Measurements from ENCODE around the gene ITPRIPL1.

ITPRIPL1 gene

GRCh38 chr2:96315400-96316071, 9.6 kb upstream of the ITPRIPL1 start:
- H3K4me3 ChIP-seq (ENCODE audit: low read length) = peak overlapping the region; percentile 11; the same call in 1 of the 2 replicates
- TF ChIP-seq ZNF274 (IDR thresholded peaks at IDR 0.05; ENCODE audit: low read depth, low read length) = no peak

- no peak for TF ChIP-seq ZNF274 (IDR thresholded peaks at IDR 0.05; ENCODE audit: low read depth, low read length)
- no peak overlapping the region for H3K4me3 ChIP-seq (ENCODE audit: low read length)
Measured at GRCh38 chr2:96316999-96317398, 8.1 kb upstream of the ITPRIPL1 start.

GRCh38 chr2:96317584-96317997, 7.5 kb upstream of the ITPRIPL1 start:
- H3K4me3 ChIP-seq (ENCODE audit: low read length) = no peak overlapping the region
- TF ChIP-seq ZNF274 (IDR thresholded peaks at IDR 0.05; ENCODE audit: low read depth, low read length) = no peak

GRCh38 chr2:96318723-96319122, 6.4 kb upstream of the ITPRIPL1 start:
- no peak for TF ChIP-seq ZNF274 (IDR thresholded peaks at IDR 0.05; ENCODE audit: low read depth, low read length)
- H3K4me3 ChIP-seq (ENCODE audit: low read length) = no peak overlapping the region

GRCh38 chr2:96319396-96319795, 5.7 kb upstream of the ITPRIPL1 start:
- H3K4me3 ChIP-seq (ENCODE audit: low read length) = peak overlapping the region; percentile 31; the same call in 1 of the 2 replicates
- TF ChIP-seq ZNF274 (IDR thresholded peaks at IDR 0.05; ENCODE audit: low read depth, low read length) = no peak

- peak overlapping the region; percentile 92; the same call in 1 of the 2 replicates for H3K4me3 ChIP-seq (ENCODE audit: low read length)
Measured at GRCh38 chr2:96320326-96320725, 4.8 kb upstream of the ITPRIPL1 start.

GRCh38 chr2:96320728-96321622, 4.1 kb upstream of the ITPRIPL1 start:
- TF ChIP-seq ZNF274 (IDR thresholded peaks at IDR 0.05; ENCODE audit: low read depth, low read length) = no peak

More at GRCh38 chr2:96320326-96320725, 4.8 kb upstream of the ITPRIPL1 start:
- TF ChIP-seq ZNF274 (IDR thresholded peaks at IDR 0.05; ENCODE audit: low read depth, low read length) = no peak

GRCh38 chr2:96323849-96324248, 1.3 kb upstream of the ITPRIPL1 start:
- no peak for TF ChIP-seq ZNF274 (IDR thresholded peaks at IDR 0.05; ENCODE audit: low read depth, low read length)
- H3K4me3 ChIP-seq (ENCODE audit: low read length) = no peak overlapping the region

More at GRCh38 chr2:96320728-96321622, 4.1 kb upstream of the ITPRIPL1 start:
- peak overlapping the region; percentile 92 for H3K4me3 ChIP-seq (ENCODE audit: low read length)

- no peak for TF ChIP-seq ZNF274 (IDR thresholded peaks at IDR 0.05; ENCODE audit: low read depth, low read length)
- H3K4me3 ChIP-seq (ENCODE audit: low read length) = peak overlapping the region; percentile 86; the same call in 1 of the 2 replicates
Measured at GRCh38 chr2:96324721-96325040, 436 bp upstream of the ITPRIPL1 start.

- no peak for TF ChIP-seq ZNF274 (IDR thresholded peaks at IDR 0.05; ENCODE audit: low read depth, low read length)
- H3K4me3 ChIP-seq (ENCODE audit: low read length) = peak overlapping the region; percentile 86; the same call in 1 of the 2 replicates
Measured at GRCh38 chr2:96325884-96326255, 753 bp downstream of the ITPRIPL1 start.

- TF ChIP-seq ZNF274 (IDR thresholded peaks at IDR 0.05; ENCODE audit: low read depth, low read length) = no peak
- no peak overlapping the region; the same call in 1 of the 2 replicates for H3K4me3 ChIP-seq (ENCODE audit: low read length)
Measured at GRCh38 chr2:96326564-96326963, 1.4 kb downstream of the ITPRIPL1 start.

- no peak for TF ChIP-seq ZNF274 (IDR thresholded peaks at IDR 0.05; ENCODE audit: low read depth, low read length)
- H3K4me3 ChIP-seq (ENCODE audit: low read length) = no peak overlapping the region
Measured at GRCh38 chr2:96326990-96327820, 2.1 kb downstream of the ITPRIPL1 start.

GRCh38 chr2:96329456-96329855, 4.3 kb downstream of the ITPRIPL1 start:
- no peak for TF ChIP-seq ZNF274 (IDR thresholded peaks at IDR 0.05; ENCODE audit: low read depth, low read length)

GRCh38 chr2:96329874-96330273, 4.8 kb downstream of the ITPRIPL1 start:
- H3K4me3 ChIP-seq (ENCODE audit: low read length) = no peak overlapping the region
- no peak for TF ChIP-seq ZNF274 (IDR thresholded peaks at IDR 0.05; ENCODE audit: low read depth, low read length)

More at GRCh38 chr2:96329456-96329855, 4.3 kb downstream of the ITPRIPL1 start:
- H3K4me3 ChIP-seq (ENCODE audit: low read length) = no peak overlapping the region
